Transverse colon (tissue), 4 donors: Measurements from ENCODE around the gene ITGA6.

Experiments
- EP300 ChIP-seq: sonication (generic); formaldehyde crosslinking; IDR thresholded peaks from one replicate; pipeline ENCODE4 v1.6.1; 2017; ENCODE audit warnings: antibody characterized with exemption, low read depth
- POLR2A ChIP-seq: fragments of 450-650 bp; IDR thresholded peaks from one replicate; pipeline ENCODE4 v1.6.1; 2016; ENCODE audit warnings: antibody characterized with exemption, mild to moderate bottlenecking, moderate library complexity
- POLR2AphosphoS5 ChIP-seq, 3 donors: sonication (generic); formaldehyde crosslinking; IDR thresholded peaks; one replicate each; pipeline ENCODE4 v1.6.1; 2016; ENCODE audit warnings: antibody characterized with exemption in 3 of 3
- TF ChIP-seq, protein P1 (sequence below), 5 experiments: fragments of 200-600 bp in 3 of 5; fragments of 450-650 bp in 2 of 5; sonication (generic) in 3 of 5; IDR thresholded peaks; 1 replicate in 2 of 5; 2 replicates in 3 of 5; pipeline ENCODE4 v1.5.1; 2016 to 2017; ENCODE audit warnings: antibody characterized with exemption in 5 of 5, inconsistent platforms in 3 of 5, mild to moderate bottlenecking in 2 of 5, moderate library complexity in 1 of 5

- TF ChIP-seq, protein P1, sequence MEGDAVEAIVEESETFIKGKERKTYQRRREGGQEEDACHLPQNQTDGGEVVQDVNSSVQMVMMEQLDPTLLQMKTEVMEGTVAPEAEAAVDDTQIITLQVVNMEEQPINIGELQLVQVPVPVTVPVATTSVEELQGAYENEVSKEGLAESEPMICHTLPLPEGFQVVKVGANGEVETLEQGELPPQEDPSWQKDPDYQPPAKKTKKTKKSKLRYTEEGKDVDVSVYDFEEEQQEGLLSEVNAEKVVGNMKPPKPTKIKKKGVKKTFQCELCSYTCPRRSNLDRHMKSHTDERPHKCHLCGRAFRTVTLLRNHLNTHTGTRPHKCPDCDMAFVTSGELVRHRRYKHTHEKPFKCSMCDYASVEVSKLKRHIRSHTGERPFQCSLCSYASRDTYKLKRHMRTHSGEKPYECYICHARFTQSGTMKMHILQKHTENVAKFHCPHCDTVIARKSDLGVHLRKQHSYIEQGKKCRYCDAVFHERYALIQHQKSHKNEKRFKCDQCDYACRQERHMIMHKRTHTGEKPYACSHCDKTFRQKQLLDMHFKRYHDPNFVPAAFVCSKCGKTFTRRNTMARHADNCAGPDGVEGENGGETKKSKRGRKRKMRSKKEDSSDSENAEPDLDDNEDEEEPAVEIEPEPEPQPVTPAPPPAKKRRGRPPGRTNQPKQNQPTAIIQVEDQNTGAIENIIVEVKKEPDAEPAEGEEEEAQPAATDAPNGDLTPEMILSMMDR (IDR thresholded peaks at IDR 0.05) = no peak
- no peak for TF ChIP-seq POLR2AphosphoS5 (IDR thresholded peaks at IDR 0.05)
- TF ChIP-seq EP300 = no peak
- no peak for TF ChIP-seq POLR2A
Measured at GRCh38 chr2:172403402-172403801, 24.0 kb upstream of the ITGA6 start.
